GM12891 (cell line): ENCODE measurements around the gene AK8.

Experiments used
- DNase-seq: peaks from one replicate; pipeline ENCODE4 v3.0.0; 2011; ENCODE audit warnings: low spot score; ENCODE audit not compliant: insufficient read length
- FAIRE-seq: peaks from 2 replicates; lab custom pipeline; 2011; peaks lifted over from hg19 to GRCh38; lab: Jason Lieb, UNC
- PAX5 ChIP-seq: IDR thresholded peaks from 2 replicates; pipeline ENCODE4 v1.6.1; 2011; ENCODE audit warnings: low read length, moderate library complexity, mild to moderate bottlenecking; ENCODE audit not compliant: insufficient read depth, severe bottlenecking
- POLR2A ChIP-seq: IDR thresholded peaks from 2 replicates; pipeline ENCODE4 v1.6.1; 2011; ENCODE audit warnings: low read depth, low read length, control low read depth
- POLR2AphosphoS5 ChIP-seq: IDR thresholded peaks from 2 replicates; pipeline ENCODE4 v1.6.1; 2011; ENCODE audit warnings: low read depth, low read length, control low read depth
- POU2F2 ChIP-seq: IDR thresholded peaks from 2 replicates; pipeline ENCODE4 v1.6.1; 2011; ENCODE audit warnings: low read depth, mild to moderate bottlenecking, control low read depth, low read length, moderate library complexity
- SPI1 ChIP-seq: IDR thresholded peaks from 2 replicates; pipeline ENCODE4 v1.6.1; 2011; ENCODE audit warnings: low read depth, low read length, control low read depth
- TAF1 ChIP-seq: IDR thresholded peaks from 2 replicates; pipeline ENCODE4 v1.6.1; 2011; ENCODE audit warnings: low read depth, low read length, control low read depth

The AK8 gene

DNA sequence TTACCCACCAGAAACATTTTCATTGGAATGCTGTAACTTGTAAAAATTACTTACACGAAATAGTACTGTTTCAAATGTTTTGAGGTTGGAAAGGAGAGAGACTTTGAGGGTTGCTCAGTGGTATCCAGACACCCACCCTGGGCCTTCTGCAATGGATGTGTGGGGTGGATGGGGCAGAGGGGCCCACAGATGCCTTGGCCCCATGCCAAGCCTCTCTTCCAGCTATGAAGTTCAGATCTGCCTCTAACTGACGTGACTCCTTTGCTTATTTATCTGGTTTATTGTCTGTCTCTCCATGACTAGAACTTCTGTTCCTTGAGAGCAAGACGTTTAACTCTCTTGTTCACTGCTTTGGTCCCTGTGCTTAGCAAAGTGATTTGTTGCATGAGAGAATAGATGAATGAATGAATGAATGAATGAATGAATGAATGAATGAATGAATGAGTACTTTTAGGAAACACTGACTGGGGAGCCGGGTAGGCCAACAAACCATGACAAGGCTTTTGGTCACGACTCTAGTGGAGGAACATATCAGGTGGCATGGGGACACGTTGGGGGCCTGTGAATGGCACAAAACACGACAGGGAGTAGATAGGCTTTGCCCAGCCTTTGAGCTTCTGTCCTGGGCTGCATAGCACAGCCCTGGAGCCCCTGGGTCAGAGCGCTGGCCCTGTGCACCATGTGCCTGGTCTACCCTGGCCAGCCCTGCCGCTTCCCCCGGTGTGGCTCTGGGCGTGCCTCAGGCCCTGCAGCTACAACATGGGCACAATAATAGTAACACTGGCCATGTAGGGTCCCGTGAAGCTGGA, 31.8 kb downstream of the AK8 start:
- no peak for TF ChIP-seq SPI1
- TF ChIP-seq TAF1, result no peak
- no peak for TF ChIP-seq POLR2A
- TF ChIP-seq POLR2AphosphoS5, result no peak
- TF ChIP-seq POU2F2, result no peak
- no peak for TF ChIP-seq PAX5
- FAIRE-seq (no peak), DNase-seq (no peak)

DNA sequence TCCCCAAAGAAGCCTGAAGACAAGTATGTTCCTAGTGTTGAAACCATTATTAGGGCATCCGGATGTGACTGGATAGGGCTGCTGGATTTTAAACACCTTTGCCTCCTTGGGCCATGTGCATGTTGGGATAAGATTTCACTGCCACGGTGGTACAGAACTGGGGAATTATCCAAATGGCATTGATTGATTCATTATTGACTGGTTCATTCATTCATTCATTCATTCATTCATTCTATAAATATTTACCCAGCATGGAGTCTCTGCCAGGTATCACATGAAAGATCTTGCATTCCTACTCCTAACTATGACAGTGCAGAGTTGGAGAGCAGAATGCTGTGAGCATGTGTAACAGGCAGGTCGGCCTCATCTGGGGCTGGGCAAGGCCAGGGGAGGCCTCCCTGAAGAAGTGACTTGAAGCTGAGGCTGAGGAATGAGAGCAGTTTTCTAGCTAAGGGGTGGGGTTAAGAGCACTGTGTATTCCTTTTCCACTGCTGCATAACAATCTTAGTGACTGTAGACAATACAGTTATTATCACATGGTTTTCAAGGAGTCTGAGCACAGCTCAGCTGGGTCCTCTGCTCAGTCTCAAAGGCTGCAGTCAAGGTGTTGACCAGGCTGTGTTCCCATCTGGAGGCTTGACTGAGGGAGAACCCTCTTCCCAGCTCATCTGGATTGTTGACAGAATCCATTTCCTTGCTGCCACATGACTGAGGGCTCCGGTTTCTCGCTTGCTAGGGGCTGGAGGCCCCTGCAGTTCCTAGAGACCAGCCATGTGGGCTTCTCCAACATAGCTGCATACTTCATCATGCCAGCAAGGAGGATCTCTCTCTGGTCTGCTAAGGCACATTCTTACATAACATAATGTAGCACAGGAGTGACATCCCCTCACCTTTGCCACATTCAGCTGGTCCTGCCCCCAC, 35.7 kb downstream of the AK8 start:
- no peak for DNase-seq
- FAIRE-seq, result no peak
- TF ChIP-seq SPI1 (no peak), POLR2AphosphoS5 (no peak), POLR2A (no peak)

DNA sequence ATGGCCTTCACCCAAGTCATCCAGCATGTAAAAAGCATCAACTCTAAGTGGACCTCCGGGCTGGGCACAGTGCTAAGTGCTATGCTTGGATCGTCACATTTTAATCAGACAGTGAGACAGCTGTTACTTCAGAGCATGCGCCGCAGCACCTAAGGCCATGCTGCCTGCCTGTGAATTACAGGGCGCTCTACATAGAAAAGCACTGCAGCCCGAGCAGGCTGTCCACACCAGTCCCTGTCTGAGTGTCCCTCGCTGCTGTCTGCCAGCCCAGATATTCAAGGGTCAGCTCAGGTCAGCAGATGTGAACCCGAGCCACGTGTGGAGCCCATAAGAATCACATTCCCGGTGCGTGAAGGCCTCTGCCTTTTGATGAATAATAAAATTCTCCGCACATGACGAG, 37.1 kb downstream of the AK8 start:
- FAIRE-seq (no peak), DNase-seq (no peak)
- no peak for TF ChIP-seq POLR2A
- no peak for TF ChIP-seq TAF1
- TF ChIP-seq POU2F2, result no peak
- TF ChIP-seq PAX5, result no peak
- TF ChIP-seq POLR2AphosphoS5, result no peak
- no peak for TF ChIP-seq SPI1

DNA sequence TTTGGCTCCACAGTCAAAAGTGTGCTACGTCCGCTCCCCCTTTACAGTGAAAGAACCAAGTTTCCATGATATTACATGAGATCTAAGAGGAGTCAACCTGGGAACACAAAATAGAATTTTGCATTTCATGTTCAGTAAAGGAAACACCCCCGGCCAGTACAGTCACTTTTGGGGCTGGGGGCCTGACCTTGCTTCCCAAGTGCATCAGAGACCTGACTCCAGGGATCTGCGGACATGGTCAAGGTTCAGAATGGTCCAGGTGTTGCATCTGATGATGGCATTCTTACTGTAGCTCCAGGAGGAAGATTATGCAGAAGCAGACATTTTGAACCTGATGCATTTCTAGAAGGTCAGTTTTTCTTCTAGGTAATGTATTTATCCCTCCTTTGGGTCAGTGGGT, 39.8 kb downstream of the AK8 start:
- TF ChIP-seq PAX5, result no peak
- no peak for TF ChIP-seq POLR2AphosphoS5
- no peak for TF ChIP-seq POLR2A
- TF ChIP-seq TAF1, result no peak
- TF ChIP-seq SPI1, result no peak
- TF ChIP-seq POU2F2, result no peak
- no peak for DNase-seq
- FAIRE-seq, result no peak

DNA sequence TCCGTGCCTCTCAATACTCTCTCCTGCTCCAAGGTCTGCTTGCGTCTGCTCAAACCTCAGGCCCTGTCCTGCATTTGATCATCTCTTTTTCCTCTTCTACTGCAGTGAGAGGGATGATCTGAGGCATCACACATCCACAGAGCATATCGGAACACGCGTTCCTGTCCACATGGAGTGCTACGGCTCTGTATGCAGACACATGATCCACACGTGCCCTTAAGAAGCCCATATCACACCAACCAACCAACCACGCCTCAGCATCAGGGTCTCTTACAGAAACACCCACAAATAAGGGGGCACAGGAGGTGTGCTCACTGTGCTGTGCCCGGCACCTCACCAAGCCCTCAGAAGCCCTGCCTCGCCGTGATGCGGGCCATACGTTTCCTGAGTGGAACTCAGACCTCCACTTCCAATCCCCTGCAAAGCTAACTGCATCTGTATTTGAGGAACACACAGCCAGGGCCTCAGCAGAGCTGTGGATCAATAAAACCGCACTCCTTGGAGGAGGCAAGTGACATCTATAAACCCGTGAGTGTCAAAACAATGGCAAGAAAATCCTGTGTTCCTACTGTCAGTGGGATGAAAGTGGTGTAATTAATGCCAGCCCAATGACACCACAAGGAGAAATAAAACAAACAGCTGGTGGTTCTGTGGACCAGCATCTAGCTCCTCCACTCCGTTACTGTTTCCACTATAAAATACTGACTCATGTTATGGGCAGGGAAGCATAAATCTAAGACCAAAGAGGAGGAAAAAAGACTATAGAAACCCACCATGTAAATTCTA, 40.4 kb downstream of the AK8 start:
- TF ChIP-seq POLR2A, result no peak
- no peak for TF ChIP-seq TAF1
- TF ChIP-seq SPI1, result no peak
- no peak for TF ChIP-seq POLR2AphosphoS5
- TF ChIP-seq PAX5, result no peak
- no peak for TF ChIP-seq POU2F2
- FAIRE-seq (no peak), DNase-seq (no peak)

DNA sequence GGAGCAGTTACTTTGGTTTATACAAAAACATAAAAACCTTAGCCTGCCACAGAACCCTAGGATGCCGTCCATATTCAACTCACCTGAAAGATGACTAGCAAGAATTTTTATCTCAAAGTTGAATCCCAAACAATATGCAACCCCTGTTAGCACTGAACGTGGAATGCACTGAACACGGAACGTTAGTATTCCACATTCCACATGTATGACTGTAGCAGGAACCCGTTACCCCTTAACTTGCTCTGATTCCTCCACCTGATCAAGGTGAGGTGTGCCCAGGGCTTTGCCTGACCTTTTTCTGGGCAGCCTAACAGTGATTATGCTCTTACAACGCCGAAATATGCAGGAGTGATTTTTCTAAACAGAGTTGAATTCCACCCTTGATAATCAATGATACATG, 43.7 kb downstream of the AK8 start:
- TF ChIP-seq TAF1 (no peak), POLR2A (no peak), PAX5 (no peak), SPI1 (no peak), POLR2AphosphoS5 (no peak), POU2F2 (no peak)
- FAIRE-seq (no peak), DNase-seq (no peak)

DNA sequence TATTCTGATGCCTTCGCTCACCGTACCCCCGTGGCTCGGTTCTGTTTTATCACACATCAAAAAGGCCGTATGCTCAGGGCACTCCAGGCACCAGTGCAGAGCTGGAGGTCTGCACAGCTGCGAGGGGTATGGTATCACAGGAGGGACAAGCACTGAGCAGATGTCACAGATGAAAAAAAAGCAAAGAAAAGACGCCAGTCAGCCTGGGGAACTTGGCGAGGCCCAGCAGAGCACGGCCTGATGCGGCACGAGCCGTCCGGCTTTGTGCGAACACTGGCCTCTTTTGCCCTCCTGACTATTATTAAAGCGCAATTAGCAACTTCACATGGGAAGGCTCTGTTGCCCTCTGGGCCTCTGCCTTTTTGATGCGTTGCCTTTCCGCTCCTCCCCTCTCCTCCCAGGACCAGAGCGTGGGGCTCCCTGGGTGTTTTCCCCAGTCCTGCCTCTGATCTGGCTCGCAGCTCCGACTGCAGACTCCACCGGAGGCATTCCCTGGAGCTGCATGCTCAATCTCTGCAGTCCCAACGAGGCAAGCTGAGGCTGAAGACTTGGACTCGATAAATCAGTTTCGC, 44.4 kb downstream of the AK8 start:
- TF ChIP-seq POU2F2 (no peak), PAX5 (no peak), POLR2AphosphoS5 (no peak), TAF1 (no peak), POLR2A (no peak), SPI1 (no peak)
- DNase-seq (no peak), FAIRE-seq (no peak)

DNA sequence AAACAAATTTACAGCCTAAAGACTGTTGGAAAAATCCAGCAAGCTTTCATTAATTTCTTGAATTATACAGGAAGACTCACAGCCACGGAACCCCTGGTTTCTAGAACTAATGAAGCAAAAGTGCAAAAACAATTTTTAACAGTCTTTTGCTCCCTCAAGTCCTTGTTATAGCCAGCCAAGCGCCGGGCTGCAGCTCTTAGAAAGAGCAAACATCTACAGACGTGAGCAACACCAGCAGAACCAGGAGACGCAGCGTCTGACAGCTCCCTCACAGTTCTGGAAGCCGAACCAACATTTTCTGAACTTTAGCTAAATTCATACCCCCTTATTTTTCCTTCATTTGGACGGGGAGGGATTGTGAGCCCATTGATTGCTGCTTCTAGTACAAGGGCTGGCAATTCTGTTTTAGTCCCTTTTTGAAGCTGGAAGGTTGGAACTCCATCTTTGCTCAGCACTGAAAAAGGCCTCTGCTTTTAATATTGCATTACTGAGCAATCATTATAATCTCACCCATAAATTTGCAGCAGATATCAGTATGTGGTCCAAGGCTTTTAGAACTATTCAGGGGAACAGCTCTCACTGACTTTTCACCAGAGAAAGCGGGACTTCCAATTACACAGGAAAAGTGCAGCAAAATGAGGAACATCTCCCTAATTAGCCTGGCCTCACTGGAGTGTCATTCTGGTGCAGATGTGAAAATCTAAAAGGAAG, 45.8 kb downstream of the AK8 start:
- FAIRE-seq (no peak), DNase-seq (no peak)
- TF ChIP-seq POU2F2, result no peak
- TF ChIP-seq SPI1, result no peak
- TF ChIP-seq POLR2A, result no peak
- no peak for TF ChIP-seq POLR2AphosphoS5
- no peak for TF ChIP-seq TAF1
- no peak for TF ChIP-seq PAX5
